ENCODE measurements around the gene FXYD2. TPM values are rescaled to one million over a fixed set of nuclear protein-coding genes. Genes with fewer than 3 reads are reported as not detected.

FXYD2 gene
- total RNA-seq, 2 donors from 2014 or later, result 1.6 to 4.8 TPM

GRCh38 chr11:117861151-117862018 lies 36.8 kb upstream of the FXYD2 start:
- Mint-ChIP-seq H3K27ac (no peak overlapping the region), H3K9me3 (no peaks in the 10 kb centered on the region), H3K36me3 (no peaks in the 10 kb centered on the region)
- ATAC-seq (no peak), DNase-seq (ENCODE audit: low spot score in 2 of 2) (peak in 1 of 2 donors; percentile 23)

- Mint-ChIP-seq H3K9me3 (no peaks in the 10 kb centered on the region), H3K27ac (no peak overlapping the region), H3K36me3 (no peaks in the 10 kb centered on the region)
- DNase-seq (ENCODE audit: low spot score in 2 of 2) (peak in 1 of 2 donors; percentile 44), ATAC-seq (no peak)
Measured at GRCh38 chr11:117860139-117860538, 35.6 kb upstream of the FXYD2 start.

- H3K27ac Mint-ChIP-seq, result no peak overlapping the region
- H3K36me3 Mint-ChIP-seq, result no peaks in the 10 kb centered on the region
- DNase-seq (ENCODE audit: low spot score in 2 of 2) (no peak), ATAC-seq (no peak)
- H3K9me3 Mint-ChIP-seq, result no peaks in the 10 kb centered on the region
Measured at GRCh38 chr11:117859488-117860112, 35.1 kb upstream of the FXYD2 start.

- DNase-seq (ENCODE audit: low spot score in 2 of 2) (peak in 1 of 2 donors; percentile 46), ATAC-seq (no peak)
- Mint-ChIP-seq H3K27ac (no peak overlapping the region), H3K36me3 (no peaks in the 10 kb centered on the region), H3K9me3 (no peaks in the 10 kb centered on the region)
Measured at GRCh38 chr11:117859061-117859460, 34.5 kb upstream of the FXYD2 start.

- Mint-ChIP-seq H3K36me3 (peaks cover 3% of the 10 kb centered on the region in 2 donors), H3K9me3 (peaks cover 0 to 1% of the 10 kb centered on the region in 2 donors), H3K27ac (no peak overlapping the region)
- no peak for DNase-seq (ENCODE audit: low spot score in 2 of 2)
- ATAC-seq, result no peak
Measured at GRCh38 chr11:117857734-117858414, 33.3 kb upstream of the FXYD2 start.

GRCh38 chr11:117855912-117856651 lies 31.5 kb upstream of the FXYD2 start:
- H3K9me3 Mint-ChIP-seq, result peaks cover 0 to 7% of the 10 kb centered on the region in 2 donors
- DNase-seq (ENCODE audit: low spot score in 2 of 2), result no peak
- ATAC-seq, result no peak
- no peak overlapping the region for H3K27ac Mint-ChIP-seq
- peaks cover 8 to 10% of the 10 kb centered on the region in 2 donors for H3K36me3 Mint-ChIP-seq

- no peak for DNase-seq (ENCODE audit: low spot score in 2 of 2)
- peaks cover 0 to 7% of the 10 kb centered on the region in 2 donors for H3K9me3 Mint-ChIP-seq
- no peak overlapping the region for H3K27ac Mint-ChIP-seq
- H3K36me3 Mint-ChIP-seq, result peaks cover 8 to 10% of the 10 kb centered on the region in 2 donors
- ATAC-seq, result no peak
Measured at GRCh38 chr11:117855186-117855845, 30.8 kb upstream of the FXYD2 start.

- Mint-ChIP-seq H3K27ac (no peak overlapping the region), H3K36me3 (peaks cover 8 to 10% of the 10 kb centered on the region in 2 donors), H3K9me3 (peaks cover 0 to 7% of the 10 kb centered on the region in 2 donors)
- DNase-seq (ENCODE audit: low spot score in 2 of 2), result no peak
- no peak for ATAC-seq
Measured at GRCh38 chr11:117852309-117852708, 27.8 kb upstream of the FXYD2 start.

- ATAC-seq (no peak), DNase-seq (ENCODE audit: low spot score in 2 of 2) (no peak)
- Mint-ChIP-seq H3K36me3 (peaks cover 8 to 10% of the 10 kb centered on the region in 2 donors), H3K27ac (no peak overlapping the region), H3K9me3 (peaks cover 0 to 7% of the 10 kb centered on the region in 2 donors)
Measured at GRCh38 chr11:117851852-117852251, 27.3 kb upstream of the FXYD2 start.

- ATAC-seq, result no peak
- Mint-ChIP-seq H3K36me3 (peaks cover 8 to 10% of the 10 kb centered on the region in 2 donors), H3K27ac (no peak overlapping the region), H3K9me3 (peaks cover 0 to 7% of the 10 kb centered on the region in 2 donors)
- DNase-seq (ENCODE audit: low spot score in 2 of 2), result no peak
Measured at GRCh38 chr11:117851106-117851505, 26.6 kb upstream of the FXYD2 start.

GRCh38 chr11:117849781-117850414 lies 25.4 kb upstream of the FXYD2 start:
- peak in 1 of 2 donors; percentile 50 for DNase-seq (ENCODE audit: low spot score in 2 of 2)
- ATAC-seq, result peak in 1 of 2 donors; percentile 59
- Mint-ChIP-seq H3K27ac (peak overlapping the region in 1 of 2 donors; percentile 11), H3K9me3 (peaks cover 0 to 7% of the 10 kb centered on the region in 2 donors), H3K36me3 (peaks cover 8 to 10% of the 10 kb centered on the region in 2 donors)

- Mint-ChIP-seq H3K36me3 (no peaks in the 10 kb centered on the region), H3K27ac (no peak overlapping the region), H3K9me3 (no peaks in the 10 kb centered on the region)
- DNase-seq (ENCODE audit: low spot score in 2 of 2) (peak; percentile 74 to 85), ATAC-seq (peak; percentile 75 to 77)
Measured at GRCh38 chr11:117843666-117844484, 19.3 kb upstream of the FXYD2 start.

- no peak overlapping the region for H3K27ac Mint-ChIP-seq
- H3K36me3 Mint-ChIP-seq, result no peaks in the 10 kb centered on the region
- DNase-seq (ENCODE audit: low spot score in 2 of 2) (peak in 1 of 2 donors; percentile 37), ATAC-seq (peak in 1 of 2 donors; percentile 24)
- no peaks in the 10 kb centered on the region for H3K9me3 Mint-ChIP-seq
Measured at GRCh38 chr11:117842131-117842941, 17.8 kb upstream of the FXYD2 start.

GRCh38 chr11:117841551-117842031 lies 17.0 kb upstream of the FXYD2 start:
- H3K9me3 Mint-ChIP-seq, result no peaks in the 10 kb centered on the region
- H3K27ac Mint-ChIP-seq, result no peak overlapping the region
- peak in 1 of 2 donors; percentile 18 for DNase-seq (ENCODE audit: low spot score in 2 of 2)
- H3K36me3 Mint-ChIP-seq, result no peaks in the 10 kb centered on the region
- ATAC-seq, result no peak

Data from activated naive CD4-positive, alpha-beta T cell treated with anti-CD3 and anti-CD28 coated beads, Interleukin-2, amount 50 U/mL, for 72 hours (primary cell).